T follicular helper cell (primary cell): ENCODE data around the gene PFKL.
"Not testable (repeated sequence)": the region's sequence is repeated elsewhere in the genome, so short reads cannot be mapped to it uniquely, and the experiment has no call there.

Experiments
- DNase-seq: peaks from one replicate; pipeline ENCODE4 v3.0.0-alpha.2; 2020; ENCODE audit warnings: low read depth

PFKL gene

DNA sequence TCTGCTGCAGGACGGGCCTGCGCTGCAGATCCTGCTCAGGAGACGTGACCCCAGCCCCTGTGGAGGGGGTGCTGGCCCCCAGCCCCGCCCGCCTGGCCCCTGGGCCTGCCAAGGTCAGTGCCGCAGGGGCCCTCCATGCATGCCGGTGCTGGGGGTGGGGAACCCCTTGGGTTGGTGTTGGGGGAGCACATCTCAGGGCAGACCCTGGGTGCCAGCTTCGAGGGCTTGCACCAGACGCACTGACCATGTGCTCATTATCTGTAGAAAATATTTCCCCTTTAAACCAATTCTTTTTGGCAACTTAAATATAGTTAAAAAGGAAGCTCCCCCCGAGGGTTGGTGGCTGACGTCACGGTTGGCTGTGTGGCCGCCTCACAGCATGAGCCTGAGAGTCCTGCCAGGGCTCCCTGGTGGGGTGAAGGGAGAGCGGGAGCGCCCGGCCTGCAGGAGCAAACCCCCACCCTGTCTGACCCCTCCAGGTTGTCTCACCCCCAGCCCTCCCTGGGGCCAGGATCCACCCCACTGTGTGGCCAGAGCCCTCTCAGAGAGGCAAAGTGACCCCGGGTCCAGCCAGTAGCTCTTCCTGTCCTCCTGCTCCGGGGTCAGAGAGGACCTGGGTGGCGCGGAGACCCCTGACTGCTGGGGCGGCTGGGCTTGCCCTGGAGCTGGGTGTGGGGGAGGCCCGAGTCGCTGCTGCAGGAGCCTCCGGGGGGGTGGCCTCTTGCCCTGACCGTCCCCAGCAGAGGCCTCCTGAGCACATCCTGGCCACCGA lies 5.3 kb upstream of the PFKL start:
- DNase-seq: no peak

DNA sequence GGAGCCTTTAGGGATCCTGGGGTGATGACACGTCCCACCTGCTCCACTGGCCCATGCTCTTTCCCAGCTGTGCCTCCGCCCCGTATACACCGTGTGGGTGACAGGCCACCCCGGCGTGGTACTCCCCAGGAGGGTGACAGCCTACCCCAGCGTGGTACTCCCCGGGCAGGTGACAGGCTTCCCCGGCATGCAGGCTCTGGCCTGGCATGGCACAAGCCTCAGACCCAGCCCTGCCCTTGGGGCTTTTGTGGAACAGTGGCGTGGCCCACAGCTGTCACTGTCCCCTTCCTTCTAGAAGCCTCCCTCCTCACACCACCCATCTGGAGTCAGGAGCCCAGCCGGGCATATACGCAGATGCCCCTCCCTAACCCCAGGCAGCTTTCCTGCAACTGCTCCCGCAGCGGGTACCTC lies 4.7 kb upstream of the PFKL start:
- no peak for DNase-seq

- DNase-seq: no peak
Measured at GRCh38 chr21:44295646-44296045, 4.2 kb upstream of the PFKL start.

- DNase-seq: no peak
Measured at GRCh38 chr21:44296103-44296519, 3.7 kb upstream of the PFKL start.

DNA sequence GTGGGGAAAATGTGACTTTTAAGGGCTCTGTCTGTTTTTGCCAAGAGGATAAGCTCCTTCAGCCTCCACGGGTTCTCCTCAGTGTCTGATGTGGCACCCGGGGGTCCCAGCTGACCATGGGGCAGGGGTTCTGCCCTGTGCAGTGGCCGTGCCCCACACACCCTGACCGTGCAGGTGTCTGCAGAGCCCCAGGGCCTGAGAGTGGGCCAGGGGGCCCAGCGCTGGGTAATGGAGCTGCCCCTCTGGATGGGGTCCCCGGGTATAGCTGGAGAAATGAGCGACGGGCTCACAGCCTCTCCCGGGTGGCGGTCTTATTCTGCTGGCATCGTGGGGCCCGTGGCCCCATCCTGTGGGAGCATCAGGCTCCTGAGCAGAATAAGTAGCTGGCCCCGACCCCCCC lies 2.9 kb upstream of the PFKL start:
- no peak for DNase-seq

- peak; percentile 57 for DNase-seq
Measured at GRCh38 chr21:44297525-44298290, 2.1 kb upstream of the PFKL start.

- no peak for DNase-seq
Measured at GRCh38 chr21:44298301-44298700, 1.6 kb upstream of the PFKL start.

GRCh38 chr21:44299085-44299457 lies 782 bp upstream of the PFKL start:
- no peak for DNase-seq

DNA sequence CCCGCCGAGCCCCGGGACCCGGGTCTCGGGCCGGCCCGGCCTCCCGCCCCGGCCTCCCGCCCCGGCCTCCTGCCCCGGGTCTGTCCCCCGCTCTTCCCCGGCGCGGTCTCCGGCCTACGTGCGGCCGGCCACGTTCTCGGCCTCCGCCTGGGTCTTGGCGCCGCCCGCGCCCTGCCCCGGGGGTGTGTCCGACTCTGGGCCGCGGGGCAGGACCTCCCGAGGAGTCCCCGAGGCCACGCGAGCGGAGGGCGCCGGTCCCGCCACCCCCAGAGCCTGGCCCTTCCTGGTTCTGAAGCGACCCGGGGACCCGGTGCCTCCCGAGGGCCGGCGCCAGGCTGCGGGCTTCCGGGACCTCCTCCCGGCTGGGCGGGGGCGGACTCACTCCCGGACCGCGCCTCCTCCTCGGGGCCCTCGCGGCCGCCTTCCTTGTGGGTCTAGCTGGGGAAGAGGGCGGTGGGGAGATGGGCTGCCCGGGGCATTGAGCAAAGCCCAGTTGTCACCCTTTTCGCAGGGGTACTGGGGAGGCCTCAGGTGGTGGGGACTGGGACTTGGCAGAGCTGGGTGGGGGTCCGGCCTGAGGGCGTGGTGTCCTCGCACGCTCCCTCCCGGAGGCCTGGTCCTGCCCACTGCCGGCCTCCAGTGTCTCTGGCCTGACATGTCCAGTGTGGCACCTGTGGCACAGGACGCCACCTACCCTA lies 558 bp downstream of the PFKL start:
- DNase-seq: peak; percentile 43

GRCh38 chr21:44301141-44301540 lies 1.3 kb downstream of the PFKL start:
- no peak for DNase-seq

DNA sequence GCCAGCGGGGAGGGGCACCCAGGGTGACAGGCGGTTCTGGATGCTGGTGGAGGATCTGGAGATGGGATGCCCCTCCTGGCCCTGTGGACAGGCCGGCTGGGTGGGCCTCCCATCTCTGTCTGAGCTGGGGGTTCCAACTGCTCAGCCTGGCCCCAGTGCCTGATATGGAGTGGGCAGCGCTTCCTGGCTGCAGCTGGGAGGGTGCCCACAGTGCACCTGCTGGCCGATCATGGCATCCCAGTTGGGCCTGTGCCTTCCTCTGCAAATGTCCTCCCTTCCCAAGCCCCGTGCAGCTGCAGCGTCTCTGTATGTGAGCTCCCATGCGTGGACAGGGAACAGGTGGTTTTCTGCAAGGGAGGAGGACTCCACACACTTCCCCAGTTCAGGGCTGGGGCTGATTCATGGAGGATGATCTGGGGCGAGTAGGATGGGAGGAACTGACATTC lies 2.1 kb downstream of the PFKL start:
- no peak for DNase-seq

DNA sequence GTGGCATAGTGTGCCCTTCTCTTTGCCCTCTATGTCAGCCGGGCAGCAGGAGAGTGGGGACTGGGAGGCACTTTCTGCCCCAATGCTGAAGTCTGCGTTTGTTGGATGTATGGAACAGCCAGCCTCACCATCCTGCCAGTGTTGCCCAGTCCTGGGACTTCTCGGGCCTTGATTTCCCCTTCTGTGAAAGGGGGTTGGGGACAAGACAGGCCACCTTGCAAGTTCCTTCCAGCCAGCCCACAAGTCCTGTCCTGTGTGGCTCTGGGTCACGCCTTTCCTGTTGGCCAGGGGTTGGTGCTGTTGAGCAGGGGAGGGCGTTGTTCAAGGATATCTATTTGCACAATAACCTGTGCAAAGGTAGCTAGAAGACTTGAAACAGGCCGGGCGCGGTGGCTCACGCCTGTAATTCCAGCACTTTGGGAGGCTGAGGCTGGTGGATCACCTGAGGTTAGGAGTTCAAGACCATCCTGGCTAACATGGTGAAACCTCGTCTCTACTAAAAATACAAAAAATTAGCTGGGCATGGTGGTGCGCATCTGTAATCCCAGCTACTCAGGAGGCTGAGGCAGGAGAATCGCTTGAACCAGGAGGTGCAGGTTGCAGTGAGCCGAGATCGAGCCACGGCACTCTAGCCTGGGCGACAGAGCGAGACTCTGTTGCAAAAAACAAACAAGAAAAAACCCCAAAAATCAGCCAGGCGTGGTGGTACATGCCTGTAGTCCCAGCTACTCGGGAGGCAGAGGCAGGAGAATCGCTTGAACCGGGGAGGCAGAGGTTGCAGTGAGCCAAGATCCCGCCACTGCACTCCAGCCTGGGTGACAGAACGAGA lies 2.9 kb downstream of the PFKL start:
- not testable (repeated sequence) for DNase-seq

- DNase-seq: no peak
Measured at GRCh38 chr21:44303490-44303981, 3.7 kb downstream of the PFKL start.

DNA sequence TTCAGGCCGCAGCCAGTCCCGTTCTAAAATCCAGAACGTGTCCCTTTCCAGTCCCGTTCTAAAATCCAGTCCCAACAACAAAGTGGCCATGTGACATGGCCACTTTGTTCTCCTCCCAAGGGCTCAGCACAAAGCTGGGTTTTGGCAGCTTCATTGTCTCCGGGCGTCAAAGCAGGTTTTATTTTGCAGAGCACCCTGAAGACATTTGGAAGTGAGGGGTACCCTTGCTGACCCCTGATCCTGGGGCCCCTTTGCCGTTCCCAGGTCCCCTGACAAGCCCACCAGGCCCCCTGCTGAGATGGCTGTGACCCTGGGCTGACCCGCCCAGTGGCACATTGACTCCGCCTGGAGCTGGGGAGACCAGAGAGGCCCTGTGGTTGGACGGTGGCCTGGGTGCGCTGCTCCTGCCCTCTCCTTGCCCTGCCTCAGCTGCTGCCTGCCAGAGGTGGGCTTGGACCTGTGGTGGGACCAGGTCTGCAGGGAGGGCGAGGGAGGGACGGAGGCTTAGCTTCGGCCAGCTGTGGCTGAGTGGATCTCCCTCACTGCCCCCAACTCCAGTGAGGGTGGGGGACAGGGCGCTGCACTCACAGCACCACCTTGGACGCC lies 4.3 kb downstream of the PFKL start:
- DNase-seq: no peak

DNA sequence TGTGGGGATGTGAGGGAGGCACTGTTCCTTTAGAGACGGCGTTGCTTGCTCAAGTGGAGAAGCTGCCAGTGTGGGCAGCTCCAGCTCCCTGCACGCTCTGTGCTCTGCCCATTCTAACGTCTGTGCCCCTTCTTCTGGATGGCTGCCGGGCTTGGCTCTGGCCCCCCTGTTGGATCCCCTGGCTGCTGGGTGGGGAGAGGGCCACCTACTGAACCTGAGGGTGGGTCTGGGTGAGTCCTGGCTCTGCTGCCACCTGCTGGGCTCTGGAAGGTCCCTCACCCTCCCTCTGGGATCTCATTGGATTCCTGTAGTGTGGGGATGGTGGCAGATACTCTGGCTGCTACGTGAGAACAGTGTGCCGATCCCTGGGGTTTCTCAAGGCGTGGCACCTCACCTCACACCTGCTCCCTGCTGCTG lies 5.0 kb downstream of the PFKL start:
- DNase-seq: peak; percentile 32

GRCh38 chr21:44305691-44306090 lies 5.8 kb downstream of the PFKL start:
- no peak for DNase-seq

GRCh38 chr21:44306936-44307704 lies 7.3 kb downstream of the PFKL start:
- DNase-seq: no peak

DNA sequence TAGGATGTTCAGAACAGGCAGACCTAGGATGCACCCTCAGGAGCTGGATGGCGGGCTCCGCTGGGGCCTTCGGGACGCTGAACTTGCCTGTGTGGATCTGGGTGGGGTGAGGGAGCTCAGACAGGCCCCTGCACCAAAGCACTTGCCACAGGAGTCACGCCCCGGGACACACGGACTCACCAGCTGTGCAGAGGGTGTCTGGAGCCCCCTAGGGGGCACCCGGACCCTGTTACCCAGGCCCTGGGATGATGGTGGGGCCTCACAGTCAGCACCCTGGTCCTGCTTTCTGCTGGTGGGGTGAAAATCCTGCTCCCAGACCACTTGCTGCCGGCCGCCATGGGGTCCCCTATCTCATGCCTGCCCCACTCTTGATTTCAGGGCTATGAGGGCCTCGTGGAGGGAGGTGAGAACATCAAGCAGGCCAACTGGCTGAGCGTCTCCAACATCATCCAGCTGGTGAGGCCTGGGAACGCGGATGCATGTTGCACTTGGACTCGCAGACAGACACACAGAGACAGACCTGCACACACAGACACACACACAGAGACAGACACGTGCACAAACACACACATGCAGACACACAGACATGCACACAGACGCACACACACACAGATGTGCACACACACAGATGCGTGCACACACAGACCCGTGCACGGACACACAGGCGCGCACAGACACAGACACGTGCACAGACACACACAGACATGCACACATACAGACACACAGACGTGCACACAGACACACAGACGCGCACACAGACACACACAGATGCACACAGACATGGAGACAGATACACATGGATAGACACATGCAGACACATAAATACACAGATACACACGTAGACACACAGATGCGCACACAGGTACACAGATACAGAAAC lies 11.0 kb downstream of the PFKL start:
- DNase-seq: no peak

GRCh38 chr21:44312089-44312488 lies 12.2 kb downstream of the PFKL start:
- no peak for DNase-seq
